HepG2 (cell line): Measurements from ENCODE around the gene C3orf22. TPM values are rescaled to one million over a fixed set of nuclear protein-coding genes. Genes with fewer than 3 reads are reported as not detected.

Source experiments
- ARID2 ChIP-seq: sonication (generic); formaldehyde crosslinking; IDR thresholded peaks from 2 replicates; pipeline ENCODE4 v1.8.1; 2022; ENCODE audit warnings: mild to moderate bottlenecking, missing genetic modification reagents, borderline replicate concordance
- DRAP1 ChIP-seq: IDR thresholded peaks from 2 replicates; pipeline ENCODE4 v1.6.1; 2016; ENCODE audit warnings: missing genetic modification reagents, missing compliant biosample characterization
- FOXA1 ChIP-seq, 2 experiments: fragments of 450-650 bp in 1 of 2; sonication (generic) in 1 of 2; formaldehyde crosslinking in 1 of 2; IDR thresholded peaks; 2 replicates each; pipeline versions ENCODE4 v1.4.0 to v1.6.1; 2016 to 2020; ENCODE audit warnings: missing genetic modification reagents in 1 of 2
- GFI1 ChIP-seq: sonication (generic); formaldehyde crosslinking; IDR thresholded peaks from 2 replicates; pipeline ENCODE4 v1.5.0; 2020; ENCODE audit warnings: missing genetic modification reagents, mild to moderate bottlenecking, borderline replicate concordance
- MBNL3 ChIP-seq: fragments of 250-450 bp; sonication (Bioruptor Pico); conservative IDR thresholded peaks from 2 replicates; pipeline ENCODE4 v1.8.0; 2022; ENCODE audit warnings: mild to moderate bottlenecking, inconsistent platforms
- MIXL1 ChIP-seq: IDR thresholded peaks from 2 replicates; pipeline ENCODE4 v1.6.1; 2016
- SIN3A ChIP-seq: IDR thresholded peaks from 2 replicates; pipeline ENCODE4 v1.6.1; 2011; ENCODE audit warnings: low read depth, mild to moderate bottlenecking, control low read depth, low read length, borderline replicate concordance
- ZFP36 ChIP-seq: fragments of 150-350 bp; IDR thresholded peaks from 2 replicates; pipeline ENCODE4 v1.6.1; 2018; ENCODE audit warnings: borderline replicate concordance, low read length, low read depth; ENCODE audit not compliant: partially characterized antibody
- ZNF180 ChIP-seq: sonication (generic); formaldehyde crosslinking; IDR thresholded peaks from 2 replicates; pipeline ENCODE4 v1.4.0; 2020; ENCODE audit warnings: low read depth, missing genetic modification reagents, borderline replicate concordance
- ZNF607 ChIP-seq: sonication (generic); formaldehyde crosslinking; IDR thresholded peaks from 2 replicates; pipeline ENCODE4 v1.5.1; 2020; ENCODE audit warnings: missing genetic modification reagents, mild to moderate bottlenecking, borderline replicate concordance
- ZNF761 ChIP-seq: sonication (generic); formaldehyde crosslinking; conservative IDR thresholded peaks from 2 replicates; pipeline ENCODE4 v1.4.0; 2020; ENCODE audit warnings: mild to moderate bottlenecking, missing genetic modification reagents
- ZNF775 ChIP-seq: sonication (generic); formaldehyde crosslinking; IDR thresholded peaks from 2 replicates; pipeline ENCODE4 v1.4.0; 2020; ENCODE audit warnings: missing genetic modification reagents, mild to moderate bottlenecking, moderate library complexity, borderline replicate concordance
- polyA plus RNA-seq, 8 experiments: library from polyadenylated mRNA; depleted of rRNA in 3 of 8; stranded (reverse) in 7 of 8; unstranded in 1 of 8; fragments of >200 nt; fragmentation: Illumina TruSeq in 4 of 8; extraction: Trizol in 4 of 8; gene quantifications; 2 replicates each; pipeline versions ENCODE4 v1.2.1 to v1.2.3, GENCODE V29; 2011 to 2016; ENCODE audit warnings: low read depth in 4 of 8, missing spikeins in 1 of 8, mixed read lengths in 1 of 8; ENCODE audit not compliant: insufficient read depth in 1 of 8
- total RNA-seq, 5 experiments: library from RNA; depleted of rRNA; stranded (reverse); fragments of >200 nt; fragmentation: Illumina TruSeq; extraction: Trizol; gene quantifications; 2 replicates each; pipeline ENCODE4 v1.2.3, GENCODE V29; 2016; ENCODE audit warnings: low read depth in 1 of 5
- TF ChIP-seq, protein P1 (sequence below): sonication (generic); formaldehyde crosslinking; IDR thresholded peaks from 2 replicates; pipeline ENCODE4 v1.5.1; 2020; ENCODE audit warnings: mild to moderate bottlenecking, missing genetic modification reagents
- TF ChIP-seq, protein P2 (sequence below): sonication (generic); formaldehyde crosslinking; IDR thresholded peaks from 2 replicates; pipeline ENCODE4 v1.9.0; 2022; ENCODE audit warnings: low read depth, missing genetic modification reagents
- TF ChIP-seq, protein P3 (sequence below): sonication (generic); formaldehyde crosslinking; IDR thresholded peaks from 2 replicates; pipeline ENCODE4 v1.8.1; 2023; ENCODE audit warnings: missing genetic modification reagents, mild to moderate bottlenecking, borderline replicate concordance
- TF ChIP-seq, protein P4 (sequence below): sonication (generic); formaldehyde crosslinking; IDR thresholded peaks from 2 replicates; pipeline ENCODE4 v1.4.0; 2020; ENCODE audit warnings: missing genetic modification reagents

Gene C3orf22
- total and polyA plus RNA-seq, 2 of the 13 experiments (the other 11 are each of a cell fraction or from before 2014, with no cell fraction given): not detected

GRCh38 chr3:126528800-126529541 lies 29.8 kb downstream of the C3orf22 start (continued):
- TF ChIP-seq, protein P1, sequence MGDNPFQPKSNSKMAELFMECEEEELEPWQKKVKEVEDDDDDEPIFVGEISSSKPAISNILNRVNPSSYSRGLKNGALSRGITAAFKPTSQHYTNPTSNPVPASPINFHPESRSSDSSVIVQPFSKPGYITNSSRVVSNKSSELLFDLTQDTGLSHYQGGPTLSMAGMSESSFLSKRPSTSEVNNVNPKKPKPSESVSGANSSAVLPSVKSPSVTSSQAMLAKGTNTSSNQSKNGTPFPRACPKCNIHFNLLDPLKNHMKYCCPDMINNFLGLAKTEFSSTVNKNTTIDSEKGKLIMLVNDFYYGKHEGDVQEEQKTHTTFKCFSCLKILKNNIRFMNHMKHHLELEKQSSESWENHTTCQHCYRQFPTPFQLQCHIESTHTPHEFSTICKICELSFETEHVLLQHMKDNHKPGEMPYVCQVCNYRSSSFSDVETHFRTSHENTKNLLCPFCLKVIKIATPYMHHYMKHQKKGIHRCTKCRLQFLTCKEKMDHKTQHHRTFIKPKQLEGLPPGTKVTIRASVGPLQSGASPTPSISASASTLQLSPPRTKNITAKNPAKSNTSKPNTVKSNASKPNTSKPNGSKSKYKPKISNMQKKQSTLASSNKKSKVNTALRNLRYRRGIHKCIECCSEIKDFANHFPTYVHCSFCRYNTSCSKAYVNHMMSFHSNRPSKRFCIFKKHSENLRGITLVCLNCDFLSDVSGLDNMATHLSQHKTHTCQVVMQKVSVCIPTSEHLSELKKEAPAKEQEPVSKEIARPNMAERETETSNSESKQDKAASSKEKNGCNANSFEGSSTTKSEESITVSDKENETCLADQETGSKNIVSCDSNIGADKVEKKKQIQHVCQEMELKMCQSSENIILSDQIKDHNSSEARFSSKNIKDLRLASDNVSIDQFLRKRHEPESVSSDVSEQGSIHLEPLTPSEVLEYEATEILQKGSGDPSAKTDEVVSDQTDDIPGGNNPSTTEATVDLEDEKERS (CRISPR knock-in tag): no peak
- TF ChIP-seq FOXA1 (IDR thresholded peaks at IDR 0.05) (no peak), FOXA1 (CRISPR knock-in tag; IDR thresholded peaks at IDR 0.05) (peak; percentile 66), DRAP1 (CRISPR knock-in tag) (peak; percentile 84), ZNF607 (CRISPR knock-in tag) (peak; percentile 73; the same call in 1 of the 2 replicates), MBNL3 (CRISPR knock-in tag) (no peak), ZFP36 (no peak), ARID2 (no peak), GFI1 (CRISPR knock-in tag) (no peak; the same call in 1 of the 2 replicates), ZNF775 (no peak), ZNF761 (CRISPR knock-in tag) (peak; percentile 91), MIXL1 (peak; percentile 90), ZNF180 (CRISPR knock-in tag) (no peak), SIN3A (peak; percentile 53; the same call in 1 of the 2 replicates)
- TF ChIP-seq, protein P2, sequence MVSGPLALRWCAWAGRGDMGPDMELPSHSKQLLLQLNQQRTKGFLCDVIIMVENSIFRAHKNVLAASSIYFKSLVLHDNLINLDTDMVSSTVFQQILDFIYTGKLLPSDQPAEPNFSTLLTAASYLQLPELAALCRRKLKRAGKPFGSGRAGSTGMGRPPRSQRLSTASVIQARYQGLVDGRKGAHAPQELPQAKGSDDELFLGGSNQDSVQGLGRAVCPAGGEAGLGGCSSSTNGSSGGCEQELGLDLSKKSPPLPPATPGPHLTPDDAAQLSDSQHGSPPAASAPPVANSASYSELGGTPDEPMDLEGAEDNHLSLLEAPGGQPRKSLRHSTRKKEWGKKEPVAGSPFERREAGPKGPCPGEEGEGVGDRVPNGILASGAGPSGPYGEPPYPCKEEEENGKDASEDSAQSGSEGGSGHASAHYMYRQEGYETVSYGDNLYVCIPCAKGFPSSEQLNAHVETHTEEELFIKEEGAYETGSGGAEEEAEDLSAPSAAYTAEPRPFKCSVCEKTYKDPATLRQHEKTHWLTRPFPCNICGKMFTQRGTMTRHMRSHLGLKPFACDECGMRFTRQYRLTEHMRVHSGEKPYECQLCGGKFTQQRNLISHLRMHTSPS (CRISPR knock-in tag): peak; percentile 88
- TF ChIP-seq, protein P3, sequence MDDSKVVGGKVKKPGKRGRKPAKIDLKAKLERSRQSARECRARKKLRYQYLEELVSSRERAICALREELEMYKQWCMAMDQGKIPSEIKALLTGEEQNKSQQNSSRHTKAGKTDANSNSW (CRISPR knock-in tag): no peak
- TF ChIP-seq, protein P4, sequence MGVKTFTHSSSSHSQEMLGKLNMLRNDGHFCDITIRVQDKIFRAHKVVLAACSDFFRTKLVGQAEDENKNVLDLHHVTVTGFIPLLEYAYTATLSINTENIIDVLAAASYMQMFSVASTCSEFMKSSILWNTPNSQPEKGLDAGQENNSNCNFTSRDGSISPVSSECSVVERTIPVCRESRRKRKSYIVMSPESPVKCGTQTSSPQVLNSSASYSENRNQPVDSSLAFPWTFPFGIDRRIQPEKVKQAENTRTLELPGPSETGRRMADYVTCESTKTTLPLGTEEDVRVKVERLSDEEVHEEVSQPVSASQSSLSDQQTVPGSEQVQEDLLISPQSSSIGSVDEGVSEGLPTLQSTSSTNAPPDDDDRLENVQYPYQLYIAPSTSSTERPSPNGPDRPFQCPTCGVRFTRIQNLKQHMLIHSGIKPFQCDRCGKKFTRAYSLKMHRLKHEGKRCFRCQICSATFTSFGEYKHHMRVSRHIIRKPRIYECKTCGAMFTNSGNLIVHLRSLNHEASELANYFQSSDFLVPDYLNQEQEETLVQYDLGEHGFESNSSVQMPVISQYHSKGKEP (CRISPR knock-in tag): no peak; the same call in 1 of the 2 replicates
